Activated naive CD4-positive, alpha-beta T cell treated with anti-CD3 and anti-CD28 coated beads, Interleukin-2, amount 50 U/mL, for 16 hours (primary cell): ENCODE data around the gene ONECUT2.

Experiments used
- DNase-seq: peaks from one replicate; pipeline ENCODE4 v3.0.0-alpha.2; 2020

The ONECUT2 gene

DNA sequence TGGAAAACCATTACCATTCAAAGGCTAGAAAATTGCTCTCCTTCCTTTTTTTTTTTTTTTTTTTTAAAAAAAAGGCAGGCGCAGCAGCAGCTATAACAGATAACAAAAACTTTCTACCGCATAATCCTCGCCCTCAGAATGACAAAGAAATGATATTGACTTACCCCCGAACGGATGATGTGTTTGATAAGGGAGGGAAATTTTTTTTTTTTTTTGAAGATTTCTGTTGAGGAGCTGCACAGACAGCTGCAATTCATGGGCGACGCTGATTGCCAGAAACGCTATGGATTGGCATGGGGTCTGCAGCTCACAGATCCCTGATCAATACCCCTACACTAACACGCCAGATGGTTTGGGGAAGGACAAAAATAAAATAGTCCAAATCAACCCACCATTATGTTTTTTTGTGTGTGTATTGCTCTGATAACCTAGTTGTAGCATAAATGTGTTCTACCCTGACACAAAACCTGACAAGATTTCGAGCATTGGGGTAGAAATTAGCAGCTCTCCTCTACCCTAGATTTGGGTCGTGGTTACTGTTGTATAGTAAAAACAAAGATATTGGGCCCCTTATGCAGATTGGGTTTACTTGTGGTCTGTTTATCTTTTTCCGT, 3.6 kb upstream of the ONECUT2 start:
- no peak for DNase-seq

DNA sequence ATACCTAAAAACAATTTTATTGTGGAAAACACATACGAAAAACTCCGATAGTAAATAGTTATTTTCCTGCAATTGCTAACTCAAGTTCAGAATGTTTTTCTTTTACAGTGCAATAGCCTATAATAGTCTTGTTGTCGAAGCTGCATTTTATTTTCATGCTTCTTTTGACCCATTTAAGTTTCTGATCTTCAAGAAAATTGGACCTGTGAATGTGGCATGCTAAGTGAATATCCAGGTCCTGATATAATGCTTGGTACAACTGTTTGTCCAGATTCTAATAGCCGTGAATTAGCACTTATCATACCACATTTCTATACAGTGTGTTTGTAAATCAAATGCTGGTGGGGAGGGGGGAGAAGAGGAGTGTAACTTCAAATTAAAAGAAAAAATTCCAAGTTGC, 3.0 kb upstream of the ONECUT2 start:
- DNase-seq, result no peak

DNA sequence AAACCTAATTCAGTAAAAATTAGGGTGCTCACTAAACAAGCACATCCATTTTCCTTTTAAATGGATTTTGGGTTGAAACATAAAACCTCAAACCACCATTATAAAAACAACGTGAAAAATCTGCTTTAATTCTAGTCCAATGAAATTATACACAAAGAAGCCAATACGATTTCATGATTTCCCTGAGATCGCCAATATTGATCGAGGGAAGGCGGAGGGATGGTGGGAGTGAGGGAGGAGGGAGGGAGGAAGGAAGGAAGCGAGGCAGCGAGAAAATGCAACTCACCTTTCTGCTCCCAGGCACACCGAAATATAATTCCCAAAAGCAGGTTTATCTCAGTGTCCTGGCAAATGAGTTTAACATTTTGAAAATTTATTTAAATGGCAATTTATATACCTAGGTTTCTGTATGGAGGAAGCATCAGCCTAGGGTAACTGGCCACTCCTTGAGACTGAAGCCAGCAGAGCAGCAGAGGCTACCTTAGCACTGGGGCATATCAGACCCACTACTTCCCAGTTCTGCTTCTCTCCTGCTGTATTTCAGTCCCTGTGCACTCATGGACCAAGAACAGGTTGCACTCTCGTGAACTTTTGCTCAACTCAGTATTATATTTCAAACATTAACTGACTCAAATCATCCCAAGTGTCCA, 2.3 kb upstream of the ONECUT2 start:
- no peak for DNase-seq

DNA sequence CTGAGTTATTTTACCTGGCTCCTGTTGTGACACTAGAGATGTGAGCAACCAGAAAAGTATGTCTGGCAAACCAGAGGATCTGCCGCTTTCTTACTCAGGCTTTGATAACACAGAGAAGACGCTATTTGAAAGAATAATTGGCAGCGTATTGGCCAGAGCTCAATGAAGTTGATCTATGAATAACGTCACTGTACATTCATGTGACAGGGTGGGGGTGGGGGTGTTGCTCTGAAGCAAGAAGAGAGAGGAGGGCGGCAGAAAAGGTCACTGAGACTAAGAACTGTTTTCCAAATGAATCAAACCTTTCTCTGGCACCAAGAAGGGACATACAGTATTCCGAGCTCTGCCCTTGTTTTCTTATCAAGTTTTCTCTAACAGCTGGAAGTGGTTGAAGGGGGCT, 1.7 kb upstream of the ONECUT2 start:
- DNase-seq, result no peak

DNA sequence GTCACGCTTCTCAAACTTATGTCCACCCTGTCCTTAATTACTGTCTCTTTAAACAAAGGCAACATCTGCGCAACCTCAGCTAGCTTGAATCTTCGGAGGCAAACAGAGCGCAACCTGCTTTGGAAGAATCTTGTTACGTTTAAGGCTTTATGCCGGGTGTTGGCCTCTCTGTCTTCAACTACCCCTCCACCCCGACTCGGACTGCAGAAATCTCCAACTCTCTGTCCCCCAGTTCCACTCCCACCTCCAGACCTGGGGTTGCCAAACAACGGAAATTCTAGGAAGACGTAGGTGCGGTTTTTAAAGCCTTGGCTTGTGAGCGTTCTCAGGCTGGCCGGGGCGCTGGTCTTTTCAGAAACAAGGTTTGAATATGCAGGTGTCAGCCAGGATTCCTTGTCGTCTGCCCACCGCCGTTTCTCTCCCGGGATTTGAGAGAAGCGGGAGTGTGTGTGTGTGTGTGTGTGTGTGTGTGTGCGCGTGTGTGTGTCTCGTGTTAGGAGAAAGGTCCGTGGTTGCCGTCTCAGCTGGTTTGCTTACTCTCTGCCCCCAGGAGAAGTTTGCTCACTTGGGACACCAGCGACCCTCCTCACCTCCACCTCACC, 1.1 kb upstream of the ONECUT2 start:
- DNase-seq, result no peak

DNA sequence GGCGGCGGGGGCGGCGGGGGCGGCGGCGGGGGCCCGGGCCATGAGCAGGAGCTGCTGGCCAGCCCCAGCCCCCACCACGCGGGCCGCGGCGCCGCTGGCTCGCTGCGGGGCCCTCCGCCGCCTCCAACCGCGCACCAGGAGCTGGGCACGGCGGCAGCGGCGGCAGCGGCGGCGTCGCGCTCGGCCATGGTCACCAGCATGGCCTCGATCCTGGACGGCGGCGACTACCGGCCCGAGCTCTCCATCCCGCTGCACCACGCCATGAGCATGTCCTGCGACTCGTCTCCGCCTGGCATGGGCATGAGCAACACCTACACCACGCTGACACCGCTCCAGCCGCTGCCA, 644 bp downstream of the ONECUT2 start:
- no peak for DNase-seq

DNA sequence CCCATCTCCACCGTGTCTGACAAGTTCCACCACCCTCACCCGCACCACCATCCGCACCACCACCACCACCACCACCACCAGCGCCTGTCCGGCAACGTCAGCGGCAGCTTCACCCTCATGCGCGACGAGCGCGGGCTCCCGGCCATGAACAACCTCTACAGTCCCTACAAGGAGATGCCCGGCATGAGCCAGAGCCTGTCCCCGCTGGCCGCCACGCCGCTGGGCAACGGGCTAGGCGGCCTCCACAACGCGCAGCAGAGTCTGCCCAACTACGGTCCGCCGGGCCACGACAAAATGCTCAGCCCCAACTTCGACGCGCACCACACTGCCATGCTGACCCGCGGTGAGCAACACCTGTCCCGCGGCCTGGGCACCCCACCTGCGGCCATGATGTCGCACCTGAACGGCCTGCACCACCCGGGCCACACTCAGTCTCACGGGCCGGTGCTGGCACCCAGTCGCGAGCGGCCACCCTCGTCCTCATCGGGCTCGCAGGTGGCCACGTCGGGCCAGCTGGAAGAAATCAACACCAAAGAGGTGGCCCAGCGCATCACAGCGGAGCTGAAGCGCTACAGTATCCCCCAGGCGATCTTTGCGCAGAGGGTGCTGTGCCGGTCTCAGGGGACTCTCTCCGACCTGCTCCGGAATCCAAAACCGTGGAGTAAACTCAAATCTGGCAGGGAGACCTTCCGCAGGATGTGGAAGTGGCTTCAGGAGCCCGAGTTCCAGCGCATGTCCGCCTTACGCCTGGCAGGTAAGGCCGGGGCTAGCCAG, 1.2 kb downstream of the ONECUT2 start:
- no peak for DNase-seq

DNA sequence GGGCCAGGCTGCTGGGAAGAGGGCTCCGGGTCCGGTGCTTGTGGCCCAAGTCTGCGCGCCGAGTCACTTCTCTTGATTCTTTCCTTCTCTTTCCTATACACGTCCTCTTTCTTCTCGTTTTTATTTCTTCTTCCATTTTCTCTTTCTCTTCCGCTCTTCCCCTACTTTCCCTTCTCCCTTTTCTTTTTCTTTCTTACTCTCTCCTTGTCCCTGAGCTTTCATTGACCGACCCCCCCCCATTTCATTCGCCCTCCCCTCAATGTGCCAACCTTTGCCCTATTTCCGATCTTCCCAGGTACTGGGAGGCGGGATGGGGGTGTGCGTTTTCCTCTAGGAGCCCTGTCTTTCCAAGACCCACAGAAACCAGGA, 1.8 kb downstream of the ONECUT2 start:
- DNase-seq, result no peak

DNA sequence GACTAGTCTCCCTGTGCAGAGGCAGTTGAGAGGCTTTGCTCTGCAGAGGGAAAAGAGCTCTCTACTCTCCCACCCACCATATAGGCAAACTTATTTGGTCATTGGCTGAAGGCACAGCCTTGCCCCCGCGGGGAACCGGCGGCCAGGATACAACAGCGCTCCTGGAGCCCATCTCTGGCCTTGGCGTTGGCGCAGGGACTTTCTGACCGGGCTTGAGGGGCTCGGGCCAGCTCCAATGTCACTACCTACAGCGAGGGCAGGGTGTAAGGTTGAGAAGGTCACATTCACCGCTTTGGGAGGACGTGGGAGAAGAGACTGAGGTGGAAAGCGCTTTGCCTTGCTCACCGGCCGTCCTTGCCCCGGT, 2.2 kb downstream of the ONECUT2 start:
- DNase-seq, result no peak

DNA sequence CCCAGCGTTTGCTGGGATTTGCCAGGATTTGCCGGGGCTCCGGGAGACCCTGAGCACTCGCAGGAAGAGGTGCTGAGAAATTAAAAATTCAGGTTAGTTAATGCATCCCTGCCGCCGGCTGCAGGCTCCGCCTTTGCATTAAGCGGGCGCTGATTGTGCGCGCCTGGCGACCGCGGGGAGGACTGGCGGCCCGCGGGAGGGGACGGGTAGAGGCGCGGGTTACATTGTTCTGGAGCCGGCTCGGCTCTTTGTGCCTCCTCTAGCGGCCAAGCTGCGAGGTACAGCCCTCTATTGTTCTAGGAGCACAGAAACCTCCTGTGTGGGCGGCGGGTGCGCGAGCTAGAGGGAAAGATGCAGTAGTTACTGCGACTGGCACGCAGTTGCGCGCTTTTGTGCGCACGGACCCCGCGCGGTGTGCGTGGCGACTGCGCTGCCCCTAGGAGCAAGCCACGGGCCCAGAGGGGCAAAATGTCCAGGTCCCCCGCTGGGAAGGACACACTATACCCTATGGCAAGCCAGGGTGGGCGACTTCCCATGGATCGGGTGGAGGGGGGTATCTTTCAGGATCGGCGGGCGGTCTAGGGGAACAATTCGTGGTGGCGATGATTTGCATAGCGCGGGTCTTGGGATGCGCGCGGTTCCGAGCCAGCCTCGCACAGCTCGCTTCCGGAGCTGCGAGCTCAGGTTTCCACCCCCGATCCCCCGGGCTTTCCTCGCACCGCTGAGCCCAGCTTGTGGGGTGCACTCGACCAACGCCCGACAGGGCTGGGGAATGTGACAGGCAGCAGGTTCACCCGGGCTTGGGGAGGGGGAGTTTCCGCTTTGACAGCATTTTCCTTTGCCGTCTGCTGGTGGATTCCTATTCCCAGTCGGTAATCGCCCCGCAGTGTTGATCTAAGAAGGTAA, 2.8 kb downstream of the ONECUT2 start:
- peak; percentile 62 for DNase-seq

DNA sequence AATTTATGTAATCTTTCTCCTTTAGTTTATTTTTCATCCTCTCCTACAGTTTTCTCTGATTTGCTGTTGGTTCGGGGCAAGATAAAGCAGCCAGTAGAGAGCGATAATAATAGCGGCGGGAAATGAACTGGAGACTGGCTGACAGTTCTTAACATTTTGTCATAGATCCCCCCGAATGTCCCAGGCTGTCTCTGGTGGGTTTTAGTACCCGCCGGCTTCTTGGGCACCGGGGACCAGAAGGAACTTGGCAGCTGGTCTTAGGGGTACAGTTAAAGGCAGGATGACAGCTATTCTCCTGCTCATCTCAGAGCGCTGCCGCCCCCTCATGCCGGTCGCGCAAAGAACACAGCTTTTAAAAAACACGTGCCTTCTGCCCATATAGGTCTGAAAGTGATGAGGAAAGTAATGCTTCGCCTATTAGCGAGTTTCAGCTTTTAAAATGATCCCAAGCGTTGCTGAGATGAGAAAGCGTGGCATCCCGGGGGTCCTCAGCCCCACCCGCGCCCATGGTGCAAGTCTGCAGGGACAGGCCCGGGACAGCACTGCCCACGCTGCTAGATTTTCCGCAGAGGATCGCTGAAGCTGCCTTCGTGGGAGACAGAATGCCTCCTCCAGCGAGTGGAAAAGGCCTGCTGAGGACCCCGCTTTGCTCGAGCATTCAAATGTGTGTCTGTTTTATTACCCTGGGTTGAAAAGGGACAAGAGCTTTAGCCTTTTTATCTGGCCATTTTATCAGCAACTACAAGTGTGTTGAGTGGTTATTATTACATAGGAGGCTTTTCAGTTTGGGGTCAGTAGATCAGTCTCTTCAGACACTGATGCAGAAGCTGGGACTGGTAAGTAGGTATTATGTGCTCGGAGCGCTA, 3.8 kb downstream of the ONECUT2 start:
- no peak for DNase-seq

DNA sequence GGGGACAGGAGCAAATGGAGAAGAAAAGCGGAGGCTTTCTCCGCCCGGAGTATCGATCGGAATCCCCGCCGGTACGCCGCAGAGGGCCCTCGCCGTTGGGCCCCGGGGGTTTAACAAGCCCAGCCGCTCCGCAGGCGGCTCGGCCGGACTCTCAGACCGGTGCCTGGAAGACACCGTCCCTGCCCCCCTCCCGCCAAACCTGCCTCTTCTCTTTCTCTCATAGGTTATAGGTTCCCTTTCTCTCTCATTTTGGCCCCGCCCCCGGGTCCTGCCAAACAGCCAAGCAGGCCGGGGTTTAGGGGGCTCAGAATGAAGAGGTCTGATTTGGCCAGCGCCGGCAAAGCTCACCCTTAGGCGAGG, 4.4 kb downstream of the ONECUT2 start:
- DNase-seq, result no peak

DNA sequence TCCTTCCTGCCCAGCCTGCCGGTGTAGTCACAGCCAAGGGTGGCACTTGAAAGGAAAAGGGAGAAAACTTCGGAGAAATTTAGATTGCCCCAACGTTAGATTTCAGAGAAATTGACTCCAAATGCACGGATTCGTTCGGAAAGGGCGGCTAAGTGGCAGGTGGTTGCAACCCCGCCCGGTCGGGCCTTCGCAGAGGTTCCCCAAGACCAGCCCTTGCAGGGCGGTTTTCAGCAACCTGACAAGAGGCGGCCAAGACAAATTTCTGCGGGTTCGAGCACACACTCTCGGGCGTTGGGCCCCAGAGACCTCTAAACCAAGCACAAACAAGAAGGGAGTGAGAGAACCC, 4.8 kb downstream of the ONECUT2 start:
- DNase-seq, result no peak

DNA sequence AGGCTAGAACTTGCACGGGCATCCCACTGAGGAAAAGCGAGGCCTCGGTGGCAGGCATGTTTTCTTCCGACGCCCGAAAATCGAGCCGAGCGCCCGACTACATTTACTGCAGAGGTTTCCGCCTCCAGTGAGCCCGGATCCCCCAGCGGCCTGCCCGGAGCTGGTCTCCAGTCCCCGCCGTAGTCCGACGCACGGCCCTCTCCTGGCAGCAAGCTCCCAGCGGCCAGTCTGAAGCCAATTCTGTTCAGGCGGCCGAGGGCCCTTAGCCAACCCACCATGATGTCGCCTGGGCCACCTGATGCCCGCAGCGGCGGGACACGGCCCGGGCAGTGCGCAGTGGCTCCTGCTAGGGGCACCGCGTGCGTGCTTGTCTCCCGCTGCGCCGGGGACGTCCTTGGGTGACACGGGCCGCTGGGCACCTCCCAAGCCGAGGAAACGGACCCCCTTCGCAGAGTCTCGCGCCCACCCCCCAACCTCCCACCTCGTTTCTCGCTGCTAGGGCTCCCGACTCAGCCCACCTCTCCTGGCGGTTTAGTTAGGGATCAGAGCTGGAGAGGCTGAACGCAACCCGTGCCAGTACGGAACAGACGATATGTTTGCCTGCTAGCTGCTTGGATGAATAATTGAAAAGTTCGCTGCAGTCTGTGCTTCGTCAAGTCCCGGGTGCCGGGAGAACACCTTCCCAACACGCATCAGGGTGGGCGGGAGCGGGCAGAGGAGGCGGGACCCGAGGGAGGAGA, 5.3 kb downstream of the ONECUT2 start:
- no peak for DNase-seq

DNA sequence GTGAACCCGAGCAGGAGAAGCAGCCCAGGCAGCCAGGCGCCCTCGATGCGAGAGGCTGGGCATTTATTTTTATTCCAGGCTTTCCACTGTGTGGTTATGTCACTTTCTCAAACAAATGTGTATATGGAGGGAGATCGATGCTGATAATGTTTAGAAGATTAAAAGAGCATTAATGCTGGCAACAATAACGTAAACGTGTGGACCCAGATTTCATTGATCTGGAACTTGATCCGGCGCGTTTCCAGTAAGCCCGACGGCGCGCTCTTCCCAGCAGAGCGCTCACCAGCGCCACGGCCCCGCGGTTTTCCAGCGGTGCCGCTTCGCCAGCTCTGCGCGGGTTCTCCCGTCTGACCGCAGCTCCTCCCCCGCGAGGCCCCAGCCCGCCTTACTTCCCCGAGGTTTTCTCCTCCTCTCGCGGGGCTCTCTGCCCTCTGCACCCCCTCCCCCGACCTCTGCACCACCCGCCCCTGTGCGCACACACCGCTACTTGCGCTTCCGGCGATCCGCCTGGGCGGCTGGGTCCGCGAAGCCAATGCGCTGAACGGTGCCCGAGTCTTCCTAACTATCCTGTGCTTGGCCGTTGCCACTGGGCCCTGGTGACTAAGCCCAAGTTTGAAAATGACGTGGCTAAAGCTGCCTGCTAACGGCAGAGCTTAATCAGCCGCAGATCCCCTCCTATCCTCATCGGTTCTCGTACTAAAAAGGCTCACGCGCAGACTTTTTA, 6.1 kb downstream of the ONECUT2 start:
- no peak for DNase-seq

DNA sequence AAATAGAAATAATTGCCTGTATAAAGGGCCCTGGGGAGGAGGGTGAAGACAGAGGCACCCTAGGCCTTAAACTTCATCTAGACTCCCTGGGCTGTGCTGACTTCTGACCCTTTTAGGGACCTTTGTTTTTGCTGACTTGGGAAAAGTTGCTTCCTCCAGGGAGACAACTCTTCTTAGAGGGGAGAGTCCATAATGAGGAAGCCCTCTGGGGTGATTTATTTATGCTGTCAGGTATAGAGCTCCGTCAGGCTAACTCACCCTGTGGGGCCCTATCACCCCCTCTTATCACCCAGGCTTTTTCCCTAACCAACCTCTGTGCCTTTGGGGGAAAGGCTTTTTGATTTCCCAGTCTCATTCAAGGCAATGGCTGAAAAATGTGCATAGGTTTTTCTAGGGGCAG, 8.1 kb downstream of the ONECUT2 start:
- no peak for DNase-seq

DNA sequence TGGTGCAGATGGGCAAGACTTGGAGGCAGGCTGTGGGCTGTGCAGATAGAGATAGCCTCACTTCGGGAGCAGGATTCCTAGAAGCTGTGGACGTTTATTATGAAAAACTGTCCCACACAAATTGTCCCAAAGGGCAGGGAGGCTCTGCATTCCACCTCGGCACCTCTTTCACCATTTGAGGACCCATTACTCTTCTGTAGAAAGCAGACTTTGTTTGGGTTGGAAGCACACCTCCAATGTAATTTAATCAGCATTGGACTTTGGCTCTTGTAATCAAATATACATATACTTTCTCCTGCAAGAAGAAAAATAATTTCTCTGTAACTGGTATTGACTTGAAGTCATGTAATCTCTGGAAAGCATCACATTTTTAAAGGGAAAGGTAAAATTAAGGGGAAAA, 8.5 kb downstream of the ONECUT2 start:
- DNase-seq, result no peak

DNA sequence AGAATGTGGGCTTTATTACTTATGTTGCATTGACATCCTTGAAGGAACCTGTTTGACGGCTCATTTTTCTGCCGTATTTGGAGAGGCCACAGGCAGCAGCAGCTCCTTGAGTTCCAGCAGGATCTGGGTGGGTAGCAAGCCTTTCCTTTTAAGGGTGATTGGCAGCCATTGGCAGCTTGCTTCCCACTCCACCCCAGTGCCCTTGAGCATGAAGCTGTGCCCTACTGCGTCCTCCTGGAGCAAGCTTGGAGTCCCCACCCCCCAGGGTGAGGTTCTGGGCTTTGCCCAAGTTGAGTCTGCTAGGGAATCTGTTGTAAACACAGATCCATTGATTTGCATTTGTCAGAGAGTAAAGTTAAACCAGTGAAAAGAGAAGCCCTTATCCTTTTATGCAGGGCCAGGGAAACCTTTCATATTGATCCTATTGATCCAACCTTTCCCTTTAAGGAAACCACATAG, 9.2 kb downstream of the ONECUT2 start:
- DNase-seq, result no peak

DNA sequence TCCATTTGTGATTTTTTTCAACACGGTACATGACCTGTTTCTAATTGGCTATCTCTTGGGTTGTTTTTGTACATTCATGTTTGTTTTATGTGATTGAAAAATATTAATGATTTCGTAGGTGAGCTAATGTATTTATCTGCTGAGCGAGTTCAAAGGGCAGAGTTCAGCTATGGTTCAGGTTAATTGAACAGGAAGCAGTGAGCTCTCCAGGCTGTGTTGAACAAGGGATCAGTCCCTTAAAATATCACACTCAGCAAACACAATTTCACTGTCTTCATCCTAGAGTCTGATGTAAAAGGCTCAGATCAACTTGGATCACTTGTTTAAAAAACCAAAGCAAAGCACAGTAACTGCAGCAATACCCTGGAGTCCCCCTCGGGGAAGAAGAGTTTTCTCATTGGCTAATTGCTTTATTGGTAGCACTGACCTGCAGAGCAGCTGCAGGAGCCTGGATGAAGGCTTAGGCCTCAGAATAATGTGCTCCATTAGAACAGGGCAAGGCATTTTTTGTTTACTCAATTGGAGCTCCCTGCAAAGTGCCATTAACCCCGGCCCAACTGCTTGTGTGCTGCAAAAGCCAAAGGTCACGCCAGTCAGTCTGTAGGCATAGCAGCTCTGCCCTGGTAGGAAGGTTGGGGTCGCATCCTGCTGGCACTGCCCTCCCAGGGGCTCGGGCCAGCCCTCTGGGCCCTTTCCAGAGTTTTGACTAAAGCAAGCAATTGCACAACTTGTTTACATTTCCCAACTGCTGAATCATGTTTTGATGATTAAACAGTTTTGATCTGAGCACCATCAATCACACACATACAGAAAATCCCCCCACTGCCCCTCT, 10.5 kb downstream of the ONECUT2 start:
- DNase-seq, result no peak

DNA sequence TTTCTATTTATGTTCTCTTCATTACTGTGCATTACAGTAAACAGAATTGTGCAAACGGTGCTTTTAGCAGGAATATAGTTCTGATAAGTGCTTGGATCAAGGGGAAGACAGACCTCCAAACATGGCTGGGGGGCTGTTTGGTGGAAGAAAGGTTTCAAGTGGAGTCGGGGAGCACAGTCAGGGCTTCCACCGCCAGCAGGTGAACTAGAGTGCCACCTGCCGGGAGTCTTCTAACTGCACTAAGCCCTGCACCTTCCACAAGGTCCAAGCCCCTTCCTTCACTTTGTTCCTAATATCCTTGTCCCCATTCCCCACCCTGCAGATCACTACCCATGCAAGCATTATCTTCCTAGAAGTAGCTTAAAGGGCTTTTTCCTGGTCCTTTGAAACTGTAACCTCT, 11.1 kb downstream of the ONECUT2 start:
- no peak for DNase-seq
